AG10803 (cell line): ENCODE data around the gene KPNA4.
"Not testable (repeated sequence)": the region's sequence is repeated elsewhere in the genome, so short reads cannot be mapped to it uniquely, and the experiment has no call there.

Experiments used
- DNase-seq: peaks from one replicate; pipeline ENCODE4 v3.0.0; 2010; ENCODE audit warnings: low read depth
- H3K4me3 ChIP-seq: 2 replicates; pipeline ENCODE4 v1.5.1; 2011; ENCODE audit warnings: mild to moderate bottlenecking, low read length, control low read depth
- TF ChIP-seq, protein P1 (sequence below): conservative IDR thresholded peaks from 2 replicates; pipeline ENCODE4 v1.5.1; 2011; ENCODE audit warnings: mild to moderate bottlenecking, low read length, control low read depth, inconsistent platforms

Gene KPNA4

DNA sequence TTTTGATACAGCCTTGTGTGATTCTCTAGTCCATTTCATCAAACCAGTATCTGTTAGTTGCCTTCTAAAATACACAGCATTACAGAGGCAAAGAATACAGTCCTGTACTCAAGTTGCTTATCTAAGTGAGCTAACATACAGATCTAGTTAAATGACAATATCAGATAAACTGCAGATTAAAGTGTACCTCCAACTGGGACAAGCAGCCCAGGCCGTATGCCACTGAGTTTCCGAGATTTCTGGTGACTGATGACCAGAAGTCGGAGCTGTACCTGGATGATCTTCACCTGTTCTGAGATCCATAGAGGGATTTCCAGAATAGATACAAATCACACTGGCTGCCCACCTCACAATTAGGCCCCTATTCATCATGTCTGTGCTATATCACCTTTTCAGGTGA lies 109.5 kb downstream of the KPNA4 start:
- TF ChIP-seq, protein P1, sequence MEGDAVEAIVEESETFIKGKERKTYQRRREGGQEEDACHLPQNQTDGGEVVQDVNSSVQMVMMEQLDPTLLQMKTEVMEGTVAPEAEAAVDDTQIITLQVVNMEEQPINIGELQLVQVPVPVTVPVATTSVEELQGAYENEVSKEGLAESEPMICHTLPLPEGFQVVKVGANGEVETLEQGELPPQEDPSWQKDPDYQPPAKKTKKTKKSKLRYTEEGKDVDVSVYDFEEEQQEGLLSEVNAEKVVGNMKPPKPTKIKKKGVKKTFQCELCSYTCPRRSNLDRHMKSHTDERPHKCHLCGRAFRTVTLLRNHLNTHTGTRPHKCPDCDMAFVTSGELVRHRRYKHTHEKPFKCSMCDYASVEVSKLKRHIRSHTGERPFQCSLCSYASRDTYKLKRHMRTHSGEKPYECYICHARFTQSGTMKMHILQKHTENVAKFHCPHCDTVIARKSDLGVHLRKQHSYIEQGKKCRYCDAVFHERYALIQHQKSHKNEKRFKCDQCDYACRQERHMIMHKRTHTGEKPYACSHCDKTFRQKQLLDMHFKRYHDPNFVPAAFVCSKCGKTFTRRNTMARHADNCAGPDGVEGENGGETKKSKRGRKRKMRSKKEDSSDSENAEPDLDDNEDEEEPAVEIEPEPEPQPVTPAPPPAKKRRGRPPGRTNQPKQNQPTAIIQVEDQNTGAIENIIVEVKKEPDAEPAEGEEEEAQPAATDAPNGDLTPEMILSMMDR = no peak
- no peak overlapping the region for H3K4me3 ChIP-seq
- DNase-seq = no peak

DNA sequence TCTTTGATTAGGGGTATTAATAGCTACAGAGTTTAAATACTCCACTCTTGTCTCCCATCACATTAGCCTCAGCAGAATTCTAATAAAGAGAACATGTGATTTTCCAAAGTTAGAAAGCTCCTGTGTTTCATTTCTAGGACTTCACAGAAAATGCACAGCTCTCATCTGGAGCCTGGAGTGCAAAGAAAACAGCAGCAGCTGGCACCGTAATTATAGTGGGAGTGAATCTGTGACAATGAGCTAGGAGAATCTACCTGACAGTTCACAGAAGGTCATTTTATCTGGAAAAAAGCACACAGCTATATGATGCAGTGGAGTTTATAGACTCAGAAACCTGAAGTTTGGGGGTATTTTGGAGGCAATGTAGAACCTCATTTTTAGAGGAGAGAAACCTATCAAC lies 110.4 kb downstream of the KPNA4 start:
- no peak for DNase-seq
- TF ChIP-seq, protein P1 = no peak
- no peak overlapping the region for H3K4me3 ChIP-seq

DNA sequence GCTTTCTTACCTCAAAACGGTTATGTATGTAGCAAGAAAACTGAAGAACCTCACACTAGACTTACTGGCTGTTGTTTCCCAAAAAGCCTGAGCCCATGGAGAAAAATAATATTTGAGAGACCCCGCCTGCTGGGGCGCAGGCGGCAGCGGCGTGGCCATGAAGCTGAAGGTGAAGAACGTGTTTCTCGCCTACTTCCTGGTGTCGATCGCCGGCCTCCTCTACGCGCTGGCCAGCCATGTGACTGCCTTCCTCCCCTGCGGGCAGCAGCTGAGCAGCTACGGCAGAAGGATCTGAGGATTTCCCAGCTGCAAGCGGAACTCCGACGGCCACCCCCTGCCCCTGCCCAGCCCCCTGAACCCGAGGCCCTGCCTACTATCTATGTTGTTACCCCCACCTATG lies 113.1 kb downstream of the KPNA4 start:
- not testable (repeated sequence) for H3K4me3 ChIP-seq, DNase-seq

DNA sequence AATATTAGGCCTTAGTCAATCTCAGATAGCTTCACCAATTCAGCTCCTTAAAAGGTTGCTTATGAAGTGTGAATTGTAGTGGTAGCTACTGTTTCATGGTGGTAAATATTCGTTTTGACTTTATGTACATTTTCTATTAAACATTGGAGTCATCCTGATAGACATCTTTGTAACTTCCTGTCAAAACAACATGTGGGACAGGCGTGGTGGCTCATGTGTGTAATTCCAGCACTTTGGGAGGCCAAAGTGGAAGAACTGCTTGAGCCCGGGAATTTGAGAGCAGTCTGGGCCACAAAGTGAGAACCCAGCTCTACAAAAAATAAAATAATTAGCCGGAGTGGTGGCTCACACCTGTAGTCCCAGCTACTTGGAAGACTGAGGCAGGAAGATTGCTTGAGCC lies 113.8 kb downstream of the KPNA4 start:
- TF ChIP-seq, protein P1 = no peak
- H3K4me3 ChIP-seq = no peak overlapping the region
- peak; percentile 23 for DNase-seq

DNA sequence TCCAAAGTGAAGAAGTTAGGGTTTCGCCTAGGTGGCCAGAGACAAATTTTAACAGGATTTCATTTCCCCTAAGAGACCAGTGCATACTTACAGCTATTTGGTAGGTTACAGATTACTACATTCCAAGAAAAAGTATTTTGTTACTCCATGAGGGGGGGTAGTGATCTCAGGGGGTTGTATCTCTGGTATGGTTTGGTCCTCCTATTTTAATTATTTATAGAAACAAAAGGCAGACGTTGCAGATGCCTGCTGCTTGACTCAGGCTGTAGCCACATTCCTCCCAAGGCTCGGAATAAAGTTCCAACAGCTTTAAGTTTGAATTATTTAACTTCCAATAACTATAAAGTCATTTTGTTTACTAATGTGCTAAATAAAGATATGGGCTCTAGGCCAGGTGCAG lies 114.5 kb downstream of the KPNA4 start:
- peak overlapping the region; percentile 86; the same call in 1 of the 2 replicates for H3K4me3 ChIP-seq
- TF ChIP-seq, protein P1 = peak; percentile 46
- peak; percentile 96 for DNase-seq

DNA sequence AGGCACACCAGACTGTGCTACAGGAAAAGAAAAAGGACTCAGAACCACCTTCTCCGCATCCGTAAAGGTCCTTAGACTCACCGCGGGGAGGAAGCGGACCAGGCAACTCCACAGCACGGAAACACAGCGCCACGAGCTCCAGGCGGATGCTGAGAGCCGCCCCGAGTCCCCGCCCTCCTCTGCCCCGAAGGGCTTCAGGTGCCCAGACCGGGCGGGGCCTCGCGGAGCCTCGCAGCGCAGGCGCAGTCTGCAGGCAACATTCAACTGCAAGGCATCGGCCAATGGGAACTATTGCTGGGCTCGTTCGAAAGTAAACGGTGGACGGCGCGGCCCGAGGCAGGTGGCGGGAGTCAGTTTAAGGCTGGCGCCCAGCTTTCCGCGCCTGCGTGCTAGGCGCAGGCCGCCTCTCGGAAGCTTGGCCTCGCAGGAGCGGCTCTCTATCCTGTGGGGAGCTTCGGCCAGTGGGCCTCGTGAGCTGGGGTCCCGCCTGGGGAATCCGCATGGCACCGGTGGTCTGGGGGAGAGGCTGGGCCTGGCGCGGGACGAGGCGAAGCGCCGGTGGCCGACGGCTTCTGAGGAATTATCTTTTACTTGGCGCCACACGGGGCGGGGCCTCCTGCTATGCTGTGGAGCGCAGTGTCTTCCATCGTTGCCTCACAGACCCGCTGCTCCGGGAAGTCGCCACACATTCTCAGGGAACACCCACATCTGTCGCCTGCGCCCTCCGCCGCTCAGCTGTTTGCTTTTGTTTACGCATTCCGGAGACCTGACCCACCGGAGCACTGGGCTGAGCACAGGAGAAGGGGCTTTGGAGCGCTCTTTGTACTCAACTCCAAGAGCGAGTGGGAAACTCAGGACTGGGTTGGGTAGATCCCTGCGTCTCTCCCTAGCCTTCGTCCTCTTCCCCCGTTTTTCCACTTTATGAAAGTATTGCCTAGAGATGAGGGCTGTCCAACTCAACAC lies 115.5 kb downstream of the KPNA4 start, which contains the start of gene TRIM59:
Gene TRIM59, minus strand, starts transcription at position 151 of the 963 bp plus-strand sequence. CDS start 10,603 bp downstream, outside the sequence.
- peak within 1 kb of the TSS; percentile 86 for H3K4me3 ChIP-seq
- DNase-seq = peak; percentile 96
- TF ChIP-seq, protein P1 = no peak; the same call in 1 of the 2 replicates

DNA sequence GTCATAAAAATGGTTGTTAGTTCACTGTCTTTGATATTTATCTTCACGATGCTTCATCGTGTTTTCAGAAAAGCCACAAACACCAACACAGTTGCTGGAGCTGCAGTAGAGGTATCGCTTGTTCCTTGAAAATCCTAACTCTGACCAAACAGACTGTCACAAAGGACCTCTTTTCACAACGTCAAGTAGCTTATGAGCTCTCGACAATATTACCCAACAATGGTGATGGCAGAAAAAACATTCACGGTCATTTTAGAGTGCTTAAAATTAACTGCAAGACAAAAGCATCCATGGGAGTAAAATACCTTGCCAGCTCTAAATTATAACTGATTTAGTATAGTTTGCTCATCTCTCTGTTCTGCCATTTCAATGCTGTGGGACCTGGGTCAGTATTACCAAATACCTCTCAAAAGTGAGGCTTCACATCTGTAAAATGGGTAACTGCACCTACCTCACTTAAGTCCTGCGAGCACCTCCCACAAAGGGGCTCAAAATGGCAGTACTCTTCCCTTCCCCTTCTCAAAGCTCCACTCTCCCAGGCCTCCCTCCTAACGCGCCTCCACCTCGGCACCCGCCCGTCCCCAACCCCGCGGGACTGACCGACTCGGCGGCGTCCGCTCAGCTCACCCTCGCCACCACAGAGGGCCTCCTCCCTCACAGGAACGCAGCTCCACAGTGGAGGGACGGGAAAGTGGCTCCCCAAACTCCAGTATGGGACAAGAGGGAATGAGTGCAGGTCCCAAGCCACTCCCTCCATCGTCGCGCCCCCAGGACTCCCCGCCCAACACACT lies 116.3 kb downstream of the KPNA4 start:
- TF ChIP-seq, protein P1 = no peak
- peak overlapping the region; percentile 86 for H3K4me3 ChIP-seq
- peak; percentile 25 for DNase-seq
